Loucy (cell line): ENCODE data around the gene TVP23A.
A peak's percentile ranks its signal among the peaks of the same experiment; 100 is the strongest.
"Not testable (repeated sequence)": the region's sequence is repeated elsewhere in the genome, so short reads cannot be mapped to it uniquely, and the experiment has no call there.

Source experiments
- H2AFZ ChIP-seq: fragments of 200-600 bp; sonication (generic); 2 replicates; pipeline ENCODE4 v1.6.0; 2016; ENCODE audit warnings: antibody characterized with exemption, mild to moderate bottlenecking, low read length, moderate library complexity
- H3F3A ChIP-seq: fragments of 200-600 bp; 2 replicates; pipeline ENCODE4 v1.6.0; 2016; ENCODE audit warnings: antibody characterized with exemption, low read depth, mild to moderate bottlenecking
- H3K27me3 ChIP-seq: fragments of 200-600 bp; sonication (generic); 2 replicates; pipeline ENCODE4 v1.6.1; 2014; ENCODE audit warnings: low read length, mild to moderate bottlenecking; ENCODE audit not compliant: insufficient read depth, poor library complexity, severe bottlenecking
- H3K36me3 ChIP-seq: fragments of 200-600 bp; sonication (generic); 2 replicates; pipeline ENCODE4 v1.6.1; 2016; ENCODE audit warnings: low read length; ENCODE audit not compliant: insufficient read depth
- H3K4me1 ChIP-seq: fragments of 200-600 bp; sonication (generic); 2 replicates; pipeline ENCODE4 v1.5.1; 2014; ENCODE audit warnings: low read length, mild to moderate bottlenecking; ENCODE audit not compliant: insufficient read depth, poor library complexity, severe bottlenecking
- H3K4me2 ChIP-seq: fragments of 200-600 bp; sonication (generic); 2 replicates; pipeline ENCODE4 v1.6.0; 2014; ENCODE audit warnings: antibody characterized with exemption, low read length, low read depth, mild to moderate bottlenecking; ENCODE audit not compliant: poor library complexity, severe bottlenecking
- H3K4me3 ChIP-seq: fragments of 200-600 bp; sonication (generic); 2 replicates; pipeline ENCODE4 v1.5.1; 2014; ENCODE audit warnings: low read length, mild to moderate bottlenecking, mixed read lengths; ENCODE audit not compliant: poor library complexity, severe bottlenecking
- H3K79me2 ChIP-seq: fragments of 200-600 bp; sonication (generic); 2 replicates; pipeline ENCODE4 v1.6.1; 2014; ENCODE audit warnings: low read length; ENCODE audit not compliant: insufficient read depth
- H3K9ac ChIP-seq: fragments of 200-600 bp; sonication (generic); 2 replicates; pipeline ENCODE4 v1.6.0; 2014; ENCODE audit warnings: mild to moderate bottlenecking, low read depth, low read length, moderate library complexity; ENCODE audit not compliant: poor library complexity, severe bottlenecking
- H3K9me2 ChIP-seq: fragments of 200-600 bp; sonication (generic); replicated peaks from 2 replicates; pipeline ENCODE4 v1.6.1; 2016; ENCODE audit warnings: low read depth, low read length, mixed read lengths
- H3K9me3 ChIP-seq: fragments of 200-600 bp; sonication (generic); 2 replicates; pipeline ENCODE4 v1.6.1; 2014; ENCODE audit warnings: mild to moderate bottlenecking, antibody characterized with exemption, low read length, low read depth; ENCODE audit not compliant: insufficient read depth
- H4K20me1 ChIP-seq: fragments of 200-600 bp; sonication (generic); 2 replicates; pipeline ENCODE4 v1.6.0; 2014; ENCODE audit warnings: antibody characterized with exemption, low read length, mild to moderate bottlenecking; ENCODE audit not compliant: insufficient read depth, poor library complexity, severe bottlenecking
- CTCF ChIP-seq: fragments of 200-600 bp; sonication (generic); conservative IDR thresholded peaks from 2 replicates; pipeline ENCODE4 v1.5.1; 2014; ENCODE audit warnings: mild to moderate bottlenecking, antibody characterized with exemption, low read length
- EZH2phosphoT487 ChIP-seq: fragments of 200-600 bp; IDR thresholded peaks from 2 replicates; pipeline ENCODE4 v1.6.1; 2018; ENCODE audit warnings: antibody characterized with exemption, mild to moderate bottlenecking, moderate library complexity, borderline replicate concordance

The TVP23A gene

DNA sequence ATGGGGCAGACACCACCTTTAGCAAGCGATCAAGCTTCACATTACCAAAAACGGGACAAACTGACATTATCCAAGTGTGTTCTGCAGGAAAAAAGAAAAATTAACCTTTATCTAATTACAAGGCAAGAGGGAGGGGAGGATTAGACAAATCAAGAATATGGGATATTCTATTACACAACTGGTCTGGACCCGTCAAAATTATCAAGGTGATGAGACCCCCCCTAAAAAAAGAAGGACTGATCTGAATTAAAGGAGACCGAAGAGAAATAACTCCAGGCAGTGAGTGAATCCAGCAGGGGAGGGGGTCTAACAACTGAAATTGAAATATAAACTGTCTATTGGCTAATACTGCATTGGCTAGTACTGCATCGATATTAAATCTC, 75.4 kb downstream of the TVP23A start:
- Histone ChIP-seq H3K4me3 (peak overlapping the region; percentile 76), H3F3A (no peaks in the 10 kb centered on the region), H2AFZ (peak overlapping the region; percentile 81), H3K4me2 (peak overlapping the region; percentile 81), H3K9me3 (no peaks in the 10 kb centered on the region), H3K27me3 (no peaks in the 10 kb centered on the region), H3K4me1 (peaks cover 9% of the 10 kb centered on the region), H3K9me2 (no peaks in the 10 kb centered on the region), H3K9ac (peak overlapping the region; percentile 69), H4K20me1 (no peaks in the 10 kb centered on the region), H3K36me3 (no peaks in the 10 kb centered on the region), H3K79me2 (no peaks in the 10 kb centered on the region)
- TF ChIP-seq CTCF, result no peak
- no peak for TF ChIP-seq EZH2phosphoT487

- Histone ChIP-seq H3K27me3 (no peaks in the 10 kb centered on the region), H3F3A (no peaks in the 10 kb centered on the region), H3K4me1 (peaks cover 9% of the 10 kb centered on the region), H3K9me2 (no peaks in the 10 kb centered on the region), H3K4me3 (no peak overlapping the region), H3K36me3 (no peaks in the 10 kb centered on the region), H3K79me2 (no peaks in the 10 kb centered on the region), H2AFZ (no peak overlapping the region), H3K4me2 (no peak overlapping the region), H3K9ac (no peak overlapping the region), H4K20me1 (no peaks in the 10 kb centered on the region), H3K9me3 (no peaks in the 10 kb centered on the region)
- TF ChIP-seq CTCF (no peak), EZH2phosphoT487 (no peak)
Observed at GRCh38 chr16:10741844-10742243, 76.8 kb downstream of the TVP23A start.

DNA sequence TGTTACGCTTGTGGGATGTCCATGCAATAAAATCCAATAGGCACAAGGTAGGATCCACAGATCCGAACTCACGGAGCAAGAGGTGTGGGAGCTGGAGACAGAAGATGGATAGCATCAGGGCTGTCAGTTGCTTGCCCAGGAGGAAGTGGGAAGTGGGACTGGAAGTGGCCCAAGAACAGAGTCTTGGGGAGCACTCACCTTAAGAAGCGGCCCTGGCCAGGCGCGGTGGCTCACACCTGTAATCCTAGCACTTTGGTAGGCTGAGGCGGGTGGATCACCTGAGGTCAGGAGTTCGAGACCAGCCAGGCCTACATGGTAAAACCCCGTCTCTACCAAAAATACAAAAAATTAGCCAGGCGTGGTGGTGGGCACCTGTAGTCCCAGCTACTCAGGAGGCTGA, 77.3 kb downstream of the TVP23A start:
- H3K4me1 ChIP-seq, result not testable (repeated sequence)

DNA sequence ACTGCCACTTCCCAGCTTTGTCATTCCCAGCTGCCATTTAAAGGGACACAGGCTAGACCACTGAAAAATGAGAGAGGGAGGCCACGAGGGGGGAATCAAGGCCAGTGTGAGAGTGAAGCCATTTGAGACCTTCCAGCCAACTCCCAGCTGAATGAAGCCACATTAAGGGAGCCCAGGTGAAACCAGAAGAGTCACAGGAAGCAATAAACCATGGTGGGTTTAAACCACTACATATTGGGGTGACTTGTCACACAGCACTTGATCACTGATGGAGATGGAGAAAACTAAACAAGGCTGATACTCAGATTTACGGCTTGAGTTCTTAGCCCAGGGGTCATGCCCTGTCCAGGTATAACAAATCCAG, 77.8 kb downstream of the TVP23A start:
- Histone ChIP-seq H3K9ac (no peak overlapping the region), H3K4me3 (no peak overlapping the region), H3K4me1 (peaks cover 9% of the 10 kb centered on the region), H3K4me2 (no peak overlapping the region), H4K20me1 (no peaks in the 10 kb centered on the region), H3K9me3 (no peaks in the 10 kb centered on the region), H3K27me3 (no peaks in the 10 kb centered on the region), H3K36me3 (no peaks in the 10 kb centered on the region), H3K79me2 (no peaks in the 10 kb centered on the region), H2AFZ (no peak overlapping the region), H3F3A (no peaks in the 10 kb centered on the region), H3K9me2 (no peaks in the 10 kb centered on the region)
- TF ChIP-seq EZH2phosphoT487, result no peak
- TF ChIP-seq CTCF, result no peak

More for the DNA sequence above, 77.3 kb downstream of the TVP23A start:
- H3K4me3 ChIP-seq, H2AFZ ChIP-seq, H3K36me3 ChIP-seq, H3K27me3 ChIP-seq, H3K4me2 ChIP-seq, H3F3A ChIP-seq, H3K9ac ChIP-seq, H3K79me2 ChIP-seq, H4K20me1 ChIP-seq, H3K9me2 ChIP-seq, H3K9me3 ChIP-seq: not testable (repeated sequence)
